Measurements from ENCODE around the gene SLC49A4. TPM values are rescaled to one million over a fixed set of nuclear protein-coding genes. Genes with fewer than 3 reads are reported as not detected.

SLC49A4 gene
- total RNA-seq, 3 donors from 2014 or later (not counting 1 experiment from before 2014, with no cell fraction given), result 5.6 to 8.0 (median 7.5) TPM

DNA sequence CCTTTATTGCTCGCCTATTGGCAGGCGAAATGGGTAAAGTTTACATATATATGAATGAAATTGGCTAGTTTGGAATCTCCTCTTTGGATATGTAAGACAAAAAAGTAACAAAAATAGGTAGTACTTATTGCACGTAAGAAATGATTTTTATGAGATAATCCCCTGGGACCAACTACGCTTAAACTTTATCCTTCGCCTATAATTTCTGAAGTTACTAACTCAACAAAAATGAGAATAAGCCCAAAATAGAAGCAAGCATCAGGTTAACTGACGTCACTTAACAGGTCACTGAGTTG, 438 bp upstream of the SLC49A4 start:
- H3K9me3 Mint-ChIP-seq, result no peaks in the 10 kb centered on the region
- no peak for TF ChIP-seq CTCF (IDR thresholded peaks at IDR 0.05)
- H3K9me3 ChIP-seq (ENCODE audit: control insufficient read depth, insufficient read depth, low read length), result no peaks in the 10 kb centered on the region
- H3K4me1 ChIP-seq (ENCODE audit: control insufficient read depth, insufficient read depth, low read length), result peaks cover 21% of the 10 kb centered on the region
- H3K27me3 Mint-ChIP-seq (ENCODE audit: low read depth in 2 of 2), result no peaks in the 10 kb centered on the region
- DNase-seq (no peak), ATAC-seq (no peak)
- no peaks in the 10 kb centered on the region for H3K27me3 ChIP-seq (ENCODE audit: control insufficient read depth, insufficient read depth, low read length)
- intact Hi-C loops (cut with micrococcal nuclease), result loop anchor here (5.0 to 10.0 kb wide), 4 partner anchors 232 to 960 kb away; partner anchors contain the start of genes DTX3L, EAF2, IQCB1 and PARP9
- H3K36me3 ChIP-seq (ENCODE audit: control insufficient read depth, insufficient read depth, low read length), result no peaks in the 10 kb centered on the region
- H3K4me3 ChIP-seq (ENCODE audit: low read length), result peak overlapping the region; percentile 77
- H3K4me3 Mint-ChIP-seq, result peak overlapping the region; percentile 94
- peaks cover 20 to 25% of the 10 kb centered on the region in 2 donors for H3K4me1 Mint-ChIP-seq
- H3K36me3 Mint-ChIP-seq, result no peaks in the 10 kb centered on the region
- WGBS (ENCODE audit: insufficient coverage), result 2% methylated on average over 5 of the region's 6 CpGs
- H3K27ac Mint-ChIP-seq, result no peak overlapping the region
- peak overlapping the region; percentile 96 for H3K27ac ChIP-seq (ENCODE audit: low read length)

DNA sequence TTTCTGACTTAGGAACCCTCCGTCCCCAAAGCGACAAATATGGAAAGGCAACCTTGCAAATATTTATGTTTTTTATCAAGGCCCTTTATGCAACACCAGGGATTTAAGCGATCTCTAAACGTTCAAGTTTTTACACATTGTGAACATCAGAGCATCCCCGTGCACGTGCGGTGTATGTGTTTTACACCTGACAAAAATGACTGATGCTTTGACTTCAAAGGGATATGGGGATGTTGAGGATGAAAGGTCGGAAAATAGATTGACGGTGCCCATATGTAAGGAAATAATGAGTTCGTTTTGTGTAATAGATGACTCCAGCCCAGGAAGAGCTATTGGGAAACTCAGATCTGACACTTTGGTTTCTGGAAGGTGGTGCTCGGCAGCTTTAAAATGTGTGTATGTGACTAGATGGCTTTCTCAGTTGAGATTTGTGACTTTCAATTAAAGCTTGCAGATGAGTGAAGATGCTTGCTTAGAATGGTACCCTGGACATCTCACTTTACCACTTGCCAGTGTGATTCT, 866 bp downstream of the SLC49A4 start:
- peaks cover 20 to 25% of the 10 kb centered on the region in 2 donors for H3K4me1 Mint-ChIP-seq
- H3K4me1 ChIP-seq (ENCODE audit: control insufficient read depth, insufficient read depth, low read length), result peaks cover 21% of the 10 kb centered on the region

DNA sequence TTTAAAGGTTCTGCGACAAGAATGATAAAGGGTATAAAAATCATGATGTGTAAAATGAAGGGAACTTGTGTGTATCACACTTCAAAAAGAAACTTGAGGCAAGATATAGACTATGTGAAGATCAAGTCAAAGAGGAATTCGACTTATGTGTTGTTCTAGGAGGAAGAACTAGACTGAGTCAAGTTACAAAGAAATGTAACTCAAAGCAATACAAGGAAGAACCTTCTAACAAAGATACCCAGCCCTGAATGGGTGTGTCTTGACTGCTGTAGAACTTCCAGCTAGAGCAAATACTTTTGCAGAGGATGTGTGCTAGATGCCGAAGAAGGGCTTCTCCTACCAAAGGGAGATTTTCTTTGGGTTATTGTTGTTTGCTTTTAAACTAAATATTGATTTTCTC, 2.4 kb downstream of the SLC49A4 start:
- DNase-seq, result no peak
- no peak overlapping the region for H3K4me3 Mint-ChIP-seq
- intact Hi-C loops (cut with micrococcal nuclease), result loop anchor here (10.0 kb wide), 1 partner anchor 962 kb away; the partner anchor contains the start of genes EAF2 and IQCB1

More for the DNA sequence above, 866 bp downstream of the SLC49A4 start:
- 52% methylated on average over 11 of the region's 11 CpGs for WGBS (ENCODE audit: insufficient coverage)
- peak overlapping the region; percentile 96 for H3K27ac ChIP-seq (ENCODE audit: low read length)
- H3K36me3 ChIP-seq (ENCODE audit: control insufficient read depth, insufficient read depth, low read length), result no peaks in the 10 kb centered on the region
- intact Hi-C loops (cut with micrococcal nuclease), result loop anchor here (10.0 kb wide), 1 partner anchor 961 kb away; the partner anchor contains the start of genes EAF2 and IQCB1
- peak overlapping the region; percentile 78 for H3K4me3 Mint-ChIP-seq
- ATAC-seq, result no peak
- DNase-seq, result peak in 1 of 2 donors; percentile 36
- no peaks in the 10 kb centered on the region for H3K9me3 ChIP-seq (ENCODE audit: control insufficient read depth, insufficient read depth, low read length)
- H3K36me3 Mint-ChIP-seq, result no peaks in the 10 kb centered on the region
- H3K27me3 ChIP-seq (ENCODE audit: control insufficient read depth, insufficient read depth, low read length), result no peaks in the 10 kb centered on the region
- H3K27me3 Mint-ChIP-seq (ENCODE audit: low read depth in 2 of 2), result no peaks in the 10 kb centered on the region
- TF ChIP-seq CTCF (IDR thresholded peaks at IDR 0.05), result no peak
- no peaks in the 10 kb centered on the region for H3K9me3 Mint-ChIP-seq
- H3K27ac Mint-ChIP-seq, result peak overlapping the region in 1 of 2 donors; percentile 61
- H3K4me3 ChIP-seq (ENCODE audit: low read length), result peak overlapping the region; percentile 77

More for the DNA sequence above, 2.4 kb downstream of the SLC49A4 start:
- H3K4me3 ChIP-seq (ENCODE audit: low read length), result no peak overlapping the region
- peaks cover 21% of the 10 kb centered on the region for H3K4me1 ChIP-seq (ENCODE audit: control insufficient read depth, insufficient read depth, low read length)
- H3K27ac ChIP-seq (ENCODE audit: low read length), result no peak overlapping the region
- no peaks in the 10 kb centered on the region for H3K9me3 ChIP-seq (ENCODE audit: control insufficient read depth, insufficient read depth, low read length)
- no peaks in the 10 kb centered on the region for H3K27me3 ChIP-seq (ENCODE audit: control insufficient read depth, insufficient read depth, low read length)
- Mint-ChIP-seq H3K9me3 (no peaks in the 10 kb centered on the region), H3K4me1 (peaks cover 20 to 25% of the 10 kb centered on the region in 2 donors), H3K27me3 (ENCODE audit: low read depth in 2 of 2) (no peaks in the 10 kb centered on the region), H3K27ac (no peak overlapping the region), H3K36me3 (no peaks in the 10 kb centered on the region)
- WGBS (ENCODE audit: insufficient coverage), result 92% methylated on average over 2 of the region's 3 CpGs
- ATAC-seq, result no peak
- TF ChIP-seq CTCF (IDR thresholded peaks at IDR 0.05), result no peak
- H3K36me3 ChIP-seq (ENCODE audit: control insufficient read depth, insufficient read depth, low read length), result no peaks in the 10 kb centered on the region

Measured in natural killer cell (primary cell).